Endothelial cell of umbilical vein (primary cell): Measurements from ENCODE around the gene TIMP1. TPM values are rescaled to one million over a fixed set of nuclear protein-coding genes. Genes with fewer than 3 reads are reported as not detected.

ENCODE experiments used
- BruUV-seq: library from RNA; stranded (reverse); fragments of 400-500 nt; replicated peaks from 2 replicates; lab custom pipeline; 2021; lab: Mats Ljungman, UMichigan
- CTCF ChIA-PET: fragments of 300-600, 350-600 bp; sonication (Branson Sonifier 250); formaldehyde crosslinking; loops from one replicate; lab custom pipeline; 2021; ENCODE audit warnings: antibody characterized with exemption, inconsistent platforms; lab: Charles Lee
- POLR2A ChIA-PET: fragments of 300-600, 350-600 bp; sonication (Branson Sonifier 250); formaldehyde crosslinking; loops from one replicate; lab custom pipeline; 2021; ENCODE audit warnings: antibody characterized with exemption, inconsistent platforms; lab: Charles Lee
- DNase-seq: peaks from one replicate; pipeline ENCODE4 v3.0.0-alpha.2; 2011; ENCODE audit warnings: low read depth, low spot score
- FAIRE-seq: peaks from 2 replicates; lab custom pipeline; 2011; peaks lifted over from hg19 to GRCh38; lab: Jason Lieb, UNC
- H2AFZ ChIP-seq: 2 replicates; pipeline ENCODE4 v1.6.0; 2012; ENCODE audit warnings: low read depth, low read length, control low read depth, inconsistent platforms
- H3K27ac ChIP-seq: 2 replicates; pipeline ENCODE4 v1.5.1; 2011; ENCODE audit warnings: low read depth, mild to moderate bottlenecking, control low read depth, low read length, moderate library complexity; ENCODE audit not compliant: insufficient read depth
- H3K27me3 ChIP-seq, 2 experiments: 2 replicates each; pipeline versions ENCODE4 v1.6.0 to v1.6.1; 2011; ENCODE audit warnings: low read length in 2 of 2, mixed read lengths in 1 of 2; ENCODE audit not compliant: control insufficient read depth in 2 of 2, insufficient read depth in 2 of 2
- H3K36me3 ChIP-seq, 2 experiments: 2 replicates in 1 of 2; 3 replicates in 1 of 2; pipeline ENCODE4 v1.5.1; 2011; ENCODE audit warnings: low read length in 2 of 2, mild to moderate bottlenecking in 1 of 2, moderate library complexity in 1 of 2; ENCODE audit not compliant: control insufficient read depth in 2 of 2, insufficient read depth in 2 of 2; ENCODE audit errors: extremely low read depth in 1 of 2
- H3K4me1 ChIP-seq: 3 replicates; pipeline ENCODE4 v1.5.1; 2011; ENCODE audit warnings: mild to moderate bottlenecking, low read length; ENCODE audit not compliant: control insufficient read depth, insufficient read depth; ENCODE audit errors: extremely low read depth
- H3K4me2 ChIP-seq: 2 replicates; pipeline ENCODE4 v1.6.1; 2011; ENCODE audit warnings: low read length, control low read depth, mixed read lengths; ENCODE audit not compliant: insufficient read depth
- H3K4me3 ChIP-seq, 3 experiments: fragments of 200-600 bp in 1 of 3; sonication (generic), shearing (Covaris generic) in 1 of 3; replicated peaks in 1 of 3; 2 replicates each; pipeline ENCODE4 v1.5.1; 2011 to 2016; ENCODE audit warnings: control low read depth in 3 of 3, low read length in 3 of 3, mild to moderate bottlenecking in 2 of 3, inconsistent platforms in 1 of 3, low read depth in 1 of 3, moderate library complexity in 1 of 3; ENCODE audit not compliant: insufficient read depth in 1 of 3
- H3K79me2 ChIP-seq: 2 replicates; pipeline ENCODE4 v1.6.0; 2012; ENCODE audit warnings: low read length, inconsistent platforms; ENCODE audit not compliant: control insufficient read depth, insufficient read depth
- H3K9ac ChIP-seq: replicated peaks from 2 replicates; pipeline ENCODE3; 2011; ENCODE audit warnings: low read length, control low read depth; ENCODE audit not compliant: insufficient read depth; ENCODE audit errors: extremely low read depth
- H3K9me1 ChIP-seq: replicated peaks from 3 replicates; pipeline ENCODE4 v1.6.0; 2011; ENCODE audit warnings: mild to moderate bottlenecking, low read length; ENCODE audit not compliant: control insufficient read depth, insufficient read depth; ENCODE audit errors: extremely low read depth
- H3K9me3 ChIP-seq: replicated peaks from 2 replicates; pipeline ENCODE4 v1.5.1; 2012; ENCODE audit warnings: low read length, inconsistent platforms; ENCODE audit not compliant: control insufficient read depth, insufficient read depth
- H4K20me1 ChIP-seq: replicated peaks from 2 replicates; pipeline ENCODE3; 2011; ENCODE audit warnings: mild to moderate bottlenecking, low read length; ENCODE audit not compliant: control insufficient read depth, insufficient read depth; ENCODE audit errors: extremely low read depth
- EZH2 ChIP-seq: IDR thresholded peaks from 2 replicates; pipeline ENCODE4 v1.6.1; 2012; ENCODE audit warnings: borderline replicate concordance, low read depth, mild to moderate bottlenecking, moderate library complexity, low read length, inconsistent platforms; ENCODE audit not compliant: severe bottlenecking
- dilution Hi-C: fragments of 300-500 bp; cut with MboI; formaldehyde crosslinking; loops from one replicate; pipeline ENCODE4 v1.15.0; 2019; ENCODE audit warnings: low sequenced_read_pairs; ENCODE audit not compliant: extremely low pct_ligation_motif_present
- intact Hi-C: fragments of 100-400 bp; cut with micrococcal nuclease; formaldehyde crosslinking; loops from one replicate; pipeline ENCODE4 v1.10.0; 2022
- polyA plus RNA-seq, 4 experiments: library from polyadenylated mRNA; depleted of rRNA in 3 of 4; stranded (reverse) in 3 of 4; unstranded in 1 of 4; fragments of >200 nt; gene quantifications; 2 replicates each; pipeline versions ENCODE4 v1.2.1 to v1.2.3, GENCODE V29; 2011 to 2012; ENCODE audit warnings: missing spikeins in 1 of 4
- total RNA-seq: library from RNA; stranded (reverse); gene quantifications from 2 replicates; pipeline ENCODE4 v1.2.3, GENCODE V29; 2021
- TF ChIP-seq, protein P1 (sequence below), 2 donors: IDR thresholded peaks; 1 replicate in 1 of 2; 2 replicates in 1 of 2; pipeline ENCODE4 v1.5.1; 2011; ENCODE audit warnings: low read length in 2 of 2, mild to moderate bottlenecking in 2 of 2, moderate library complexity in 2 of 2, control low read depth in 1 of 2, inconsistent platforms in 1 of 2, low read depth in 1 of 2; ENCODE audit not compliant: insufficient read depth in 1 of 2; ENCODE audit errors: extremely low read depth in 1 of 2
- TF ChIP-seq, protein P2 (sequence below): IDR thresholded peaks from 2 replicates; pipeline ENCODE4 v1.6.1; 2011; ENCODE audit not compliant: insufficient read depth, insufficient read length

Gene TIMP1
- total and polyA plus RNA-seq, 2 donors (not counting 3 experiments of a cell fraction or from before 2014, with no cell fraction given) = 124 to 277 TPM

DNA sequence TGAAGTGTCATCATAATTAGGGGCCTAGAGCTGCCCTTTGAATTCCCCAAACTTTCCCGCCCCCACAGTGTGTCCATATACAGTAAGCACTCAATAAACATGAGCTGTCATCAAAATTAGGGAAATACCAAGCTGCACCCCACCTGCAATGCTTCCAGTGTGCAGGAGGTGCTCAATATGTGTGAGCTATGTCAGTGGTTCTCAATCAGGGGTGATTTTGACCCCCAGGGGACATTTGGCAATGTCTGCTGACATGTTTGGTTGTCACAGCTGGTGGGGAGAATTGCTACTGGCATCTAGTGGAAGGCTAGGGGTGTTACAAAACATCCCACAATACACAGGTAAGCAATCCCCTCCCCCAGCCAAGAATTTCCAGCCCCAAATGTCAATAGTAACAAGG, 46.7 kb downstream of the TIMP1 start:
- no peaks in the 10 kb centered on the region for H3K9me3 ChIP-seq
- no peaks in the 10 kb centered on the region for H3K27me3 ChIP-seq
- POLR2A ChIA-PET = no interaction called here
- dilution Hi-C loops (no loop called here), intact Hi-C loops (no loop called here)
- no peak for TF ChIP-seq EZH2
- TF ChIP-seq, protein P1, sequence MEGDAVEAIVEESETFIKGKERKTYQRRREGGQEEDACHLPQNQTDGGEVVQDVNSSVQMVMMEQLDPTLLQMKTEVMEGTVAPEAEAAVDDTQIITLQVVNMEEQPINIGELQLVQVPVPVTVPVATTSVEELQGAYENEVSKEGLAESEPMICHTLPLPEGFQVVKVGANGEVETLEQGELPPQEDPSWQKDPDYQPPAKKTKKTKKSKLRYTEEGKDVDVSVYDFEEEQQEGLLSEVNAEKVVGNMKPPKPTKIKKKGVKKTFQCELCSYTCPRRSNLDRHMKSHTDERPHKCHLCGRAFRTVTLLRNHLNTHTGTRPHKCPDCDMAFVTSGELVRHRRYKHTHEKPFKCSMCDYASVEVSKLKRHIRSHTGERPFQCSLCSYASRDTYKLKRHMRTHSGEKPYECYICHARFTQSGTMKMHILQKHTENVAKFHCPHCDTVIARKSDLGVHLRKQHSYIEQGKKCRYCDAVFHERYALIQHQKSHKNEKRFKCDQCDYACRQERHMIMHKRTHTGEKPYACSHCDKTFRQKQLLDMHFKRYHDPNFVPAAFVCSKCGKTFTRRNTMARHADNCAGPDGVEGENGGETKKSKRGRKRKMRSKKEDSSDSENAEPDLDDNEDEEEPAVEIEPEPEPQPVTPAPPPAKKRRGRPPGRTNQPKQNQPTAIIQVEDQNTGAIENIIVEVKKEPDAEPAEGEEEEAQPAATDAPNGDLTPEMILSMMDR (IDR thresholded peaks at IDR 0.05; ENCODE audit: extremely low read depth in 1 of 2, insufficient read depth in 1 of 2, low read depth in 1 of 2, low read length in 2 of 2) = peak in 1 of 2 donors; percentile 3
- TF ChIP-seq, protein P2, sequence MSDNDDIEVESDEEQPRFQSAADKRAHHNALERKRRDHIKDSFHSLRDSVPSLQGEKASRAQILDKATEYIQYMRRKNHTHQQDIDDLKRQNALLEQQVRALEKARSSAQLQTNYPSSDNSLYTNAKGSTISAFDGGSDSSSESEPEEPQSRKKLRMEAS = no peak
- H3K4me1 ChIP-seq = peaks cover 9% of the 10 kb centered on the region
- H3K79me2 ChIP-seq = no peaks in the 10 kb centered on the region
- H4K20me1 ChIP-seq = no peaks in the 10 kb centered on the region
- CTCF ChIA-PET = interaction anchor here (0.7 to 1.2 kb wide), 3 partner anchors 47 to 132 kb away, joined by 3 read pairs; partner anchors contain the start of genes ARAF and TIMP1
- H3K27ac ChIP-seq = no peak overlapping the region
- no peak overlapping the region for H3K4me3 ChIP-seq
- DNase-seq (no peak), FAIRE-seq (no peak)
- no peak overlapping the region for H3K9ac ChIP-seq
- H3K36me3 ChIP-seq = no peaks in the 10 kb centered on the region
- BruUV-seq = no TSS peak
- H3K4me2 ChIP-seq = no peak overlapping the region
- no peak overlapping the region for H2AFZ ChIP-seq
- no peaks in the 10 kb centered on the region for H3K9me1 ChIP-seq
